GM21576 (cell line): ENCODE results near the gene DNAJC5.
"Not testable (repeated sequence)": the region's sequence is repeated elsewhere in the genome, so short reads cannot be mapped to it uniquely, and the experiment has no call there.

ENCODE experiments used
- ATAC-seq: cut with Tn5 transposase; IDR thresholded peaks from one replicate; pipeline ENCODE4 v1.9.1; 2021; ENCODE audit warnings: mild to moderate bottlenecking, moderate library complexity; ENCODE audit not compliant: unreplicated experiment

Gene DNAJC5

DNA sequence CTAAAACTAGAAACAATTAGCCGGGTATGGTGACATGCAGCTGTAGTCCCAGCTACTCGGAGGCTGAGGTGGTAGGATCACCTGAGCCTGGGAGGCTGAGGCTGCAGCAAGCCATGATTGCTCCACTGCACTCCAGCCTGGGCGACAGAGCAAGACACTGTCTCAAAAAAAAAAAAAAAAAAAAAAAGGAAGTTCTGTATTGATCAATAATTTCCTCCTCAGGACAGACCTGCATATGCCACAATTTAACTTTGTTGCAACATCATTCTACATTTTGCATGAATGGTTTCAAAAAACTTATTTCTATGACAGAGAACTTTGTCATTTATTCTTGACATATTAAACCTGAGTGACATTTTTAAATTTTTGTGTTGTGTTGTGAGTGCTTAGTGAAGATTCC is 5.5 kb downstream of the DNAJC5 start:
- ATAC-seq: no peak

DNA sequence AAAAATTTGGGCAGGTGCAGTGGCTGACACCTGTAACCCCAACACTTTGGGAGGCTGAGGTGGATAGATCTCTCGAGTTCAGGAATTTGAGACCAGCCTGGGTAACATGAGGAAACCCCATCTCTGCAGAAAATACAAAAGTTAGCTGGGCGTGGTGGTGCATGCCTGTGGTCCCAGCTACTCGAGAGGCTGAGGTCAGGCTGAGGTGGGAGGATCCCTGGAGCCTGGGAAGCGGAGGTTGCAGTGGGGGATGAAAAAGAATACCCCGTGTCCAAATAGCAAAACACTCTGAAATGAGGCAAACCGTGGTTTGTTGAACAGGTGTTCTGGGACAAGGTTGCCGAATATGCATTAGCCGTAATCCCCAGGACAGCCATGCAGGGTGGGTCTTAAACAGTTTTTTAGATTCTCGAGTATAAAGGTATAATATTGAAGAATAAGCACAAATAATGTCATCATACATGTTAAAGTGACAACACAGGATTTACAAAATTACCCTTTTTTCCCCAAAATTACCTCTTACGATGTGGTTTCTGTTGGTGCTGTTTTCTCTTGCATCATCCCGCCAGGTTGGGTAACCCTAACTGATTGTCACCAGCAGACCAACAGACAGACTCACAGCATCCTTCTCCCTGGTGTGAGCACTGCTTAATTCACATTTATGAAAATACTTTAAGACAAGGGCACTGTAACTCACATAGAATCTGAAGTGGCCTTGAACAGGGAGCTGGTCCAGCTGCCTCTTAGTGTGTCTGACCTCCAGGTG is 9.1 kb downstream of the DNAJC5 start:
- ATAC-seq: no peak

DNA sequence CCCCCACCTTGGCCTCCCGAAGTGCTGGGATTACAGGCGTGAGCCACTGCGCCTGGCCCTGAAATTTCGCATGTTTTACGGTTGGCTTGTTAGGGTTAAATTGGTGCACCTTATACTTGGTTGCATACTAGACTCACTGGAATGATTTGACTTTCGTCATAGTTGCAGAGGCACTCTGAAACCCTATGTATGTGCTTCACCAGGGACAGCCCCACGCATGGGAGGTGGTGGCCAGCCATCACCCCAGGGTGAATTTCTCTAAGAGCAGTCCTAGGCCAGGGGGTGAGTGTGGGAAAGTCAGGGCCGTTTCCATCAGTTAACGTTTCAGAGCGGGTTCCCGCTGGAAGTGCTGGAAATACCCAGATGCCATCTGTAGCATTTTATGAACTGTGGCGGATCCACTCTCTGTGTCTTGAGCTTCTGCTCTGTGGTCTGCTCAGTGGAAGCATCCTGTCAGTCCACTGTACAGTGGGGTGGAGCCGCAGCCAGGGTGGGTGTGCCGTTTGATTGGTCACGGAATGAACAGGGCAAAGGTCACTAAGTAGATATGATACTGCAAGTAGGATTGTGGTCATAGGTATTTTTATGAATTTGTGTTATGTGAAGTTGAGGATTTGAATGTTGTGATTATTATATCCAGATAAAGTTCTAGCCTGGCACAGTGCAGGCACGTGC is 13.2 kb downstream of the DNAJC5 start:
- ATAC-seq: no peak

DNA sequence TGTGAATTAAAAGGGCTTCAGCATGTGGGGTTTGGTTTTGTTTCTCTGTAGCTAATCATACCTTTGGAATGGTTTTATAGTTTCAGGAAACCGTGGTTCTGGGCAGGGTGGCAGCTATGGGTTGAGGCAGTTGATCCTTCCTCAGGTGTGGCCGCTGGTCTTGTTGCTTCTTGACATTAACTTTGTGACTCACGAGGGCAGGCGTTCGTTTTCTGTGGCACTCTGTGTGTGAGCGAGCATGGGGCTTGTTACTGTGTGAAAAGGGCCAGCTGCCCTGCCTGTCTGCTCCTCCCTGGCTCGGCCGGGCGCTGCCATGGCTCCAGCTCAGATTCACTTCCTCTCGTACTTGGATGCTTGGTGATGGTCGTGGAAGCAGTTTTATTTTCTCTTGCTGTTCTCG is 16.2 kb downstream of the DNAJC5 start:
- no peak for ATAC-seq

DNA sequence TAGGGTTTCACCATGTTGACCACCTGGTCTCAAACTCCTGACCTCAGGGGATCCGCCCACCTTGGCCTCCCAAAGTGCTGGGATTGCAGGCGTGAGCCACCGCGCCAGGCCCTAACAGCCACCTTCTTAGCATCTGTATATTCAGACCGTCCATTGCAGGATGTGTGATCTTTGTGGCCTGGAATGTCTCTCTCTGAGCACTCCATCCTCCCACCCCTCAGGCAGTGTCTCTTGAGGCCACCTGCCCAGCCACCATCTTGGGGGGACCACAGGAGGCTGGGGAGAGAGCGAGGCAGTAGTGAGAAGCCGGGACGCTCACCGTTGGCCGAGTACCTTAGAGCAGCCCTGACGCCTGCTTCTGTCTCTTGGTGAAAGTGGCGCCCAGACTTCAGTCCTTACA is 18.8 kb downstream of the DNAJC5 start:
- ATAC-seq: no peak

DNA sequence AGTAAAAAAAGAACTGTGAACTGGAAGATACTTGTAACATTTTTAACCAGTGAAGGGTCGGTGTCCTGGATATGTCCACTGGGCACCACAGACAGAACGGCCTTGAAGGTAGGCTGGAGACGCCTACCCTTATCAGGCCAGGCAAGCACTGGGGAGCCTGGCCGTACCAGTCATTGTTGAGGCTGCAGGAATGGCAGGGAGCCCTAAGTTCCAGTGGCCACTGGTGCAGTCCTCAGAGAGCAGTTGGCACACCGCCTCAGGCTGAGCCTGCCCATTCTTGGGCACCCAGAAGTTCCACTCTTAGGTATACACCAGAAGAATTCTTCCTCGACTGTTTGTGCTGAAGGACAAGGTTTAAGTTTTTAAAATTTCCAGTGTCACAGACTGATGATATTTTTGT is 20.5 kb downstream of the DNAJC5 start:
- ATAC-seq: no peak

DNA sequence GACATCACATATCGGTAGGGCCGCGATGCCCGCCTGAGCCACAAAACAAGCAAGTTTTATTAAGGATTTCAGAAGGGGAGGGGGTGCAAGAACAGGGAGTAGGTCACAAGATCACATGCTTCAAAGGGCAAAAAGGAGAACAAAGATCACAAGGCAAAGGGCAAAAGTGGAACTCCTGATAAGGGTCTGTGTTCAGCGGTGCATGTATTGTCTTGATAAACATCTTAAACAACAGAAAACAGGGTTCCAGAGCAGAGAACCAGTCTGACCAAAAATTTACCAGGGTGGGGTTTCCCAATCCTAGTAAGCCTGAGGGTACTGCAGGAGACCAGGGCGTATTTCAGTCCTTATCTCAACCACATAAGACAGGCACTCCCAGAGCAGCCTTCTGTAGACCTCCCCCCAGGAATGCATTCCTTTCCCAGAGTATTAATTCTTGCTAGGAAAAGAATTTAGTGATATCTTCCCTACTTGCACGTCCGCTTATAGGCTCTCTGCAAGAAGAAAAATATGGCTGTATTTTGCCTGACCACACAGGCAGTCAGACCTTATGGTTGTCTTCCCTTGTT is 21.5 kb downstream of the DNAJC5 start:
- not testable (repeated sequence) for ATAC-seq

DNA sequence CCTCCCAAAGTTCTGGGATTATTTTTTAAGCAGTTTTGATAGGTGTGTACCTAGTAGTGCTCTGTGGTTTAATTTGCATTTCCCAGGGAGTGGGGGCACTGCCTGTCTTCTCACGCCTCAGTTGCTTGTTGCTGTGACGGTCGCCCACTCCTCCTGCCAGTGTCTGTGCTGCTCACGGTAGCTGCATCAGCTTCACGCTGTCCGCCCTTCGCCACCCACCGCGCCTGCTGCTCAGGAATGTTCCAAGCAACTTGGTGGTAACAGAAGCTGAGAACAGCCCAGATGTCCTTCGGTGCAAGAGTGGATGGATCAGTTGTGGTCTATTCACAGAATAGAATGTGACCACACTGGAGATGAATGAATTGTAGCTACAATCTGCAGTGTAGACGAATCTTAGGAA is 22.9 kb downstream of the DNAJC5 start:
- no peak for ATAC-seq

DNA sequence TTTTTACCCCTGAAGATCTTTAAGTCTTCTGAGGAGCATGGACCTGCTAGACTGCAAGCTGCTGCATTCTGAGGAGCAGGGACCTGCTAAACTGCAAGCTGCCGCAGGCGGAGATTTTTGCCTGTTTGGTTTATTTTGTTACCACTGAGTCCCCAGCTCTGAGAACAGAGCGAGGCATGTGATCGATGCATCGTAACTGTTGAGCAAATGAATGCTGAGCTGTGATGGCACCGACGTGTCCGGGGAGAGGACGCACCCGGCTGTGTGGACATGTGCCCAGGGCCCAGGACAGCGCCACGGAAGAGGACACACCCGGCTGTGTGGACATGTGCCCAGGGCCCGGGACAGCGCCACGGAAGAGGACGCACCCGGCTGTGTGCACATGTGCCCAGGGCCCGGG is 24.2 kb downstream of the DNAJC5 start:
- no peak for ATAC-seq

DNA sequence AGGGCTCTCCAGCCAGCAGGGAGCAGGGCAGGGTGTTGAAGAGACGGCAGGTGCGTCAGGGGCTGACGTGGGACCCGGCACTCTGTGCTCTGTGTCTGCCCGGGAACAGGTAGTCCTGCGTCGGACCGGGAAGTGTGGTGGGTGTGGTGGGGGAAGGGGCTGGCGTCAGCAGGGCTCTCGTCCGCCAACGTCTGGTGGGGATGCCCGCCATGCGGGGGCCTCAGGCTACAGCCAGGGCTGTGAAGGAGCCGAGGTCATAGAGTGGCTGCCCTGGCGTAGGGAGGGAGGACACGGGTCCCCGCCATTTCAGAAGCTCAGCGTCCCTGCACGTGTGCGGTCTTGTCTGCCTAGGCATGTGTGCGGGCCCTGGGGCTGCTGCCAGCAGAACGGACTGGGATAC is 25.3 kb downstream of the DNAJC5 start:
- ATAC-seq: no peak

DNA sequence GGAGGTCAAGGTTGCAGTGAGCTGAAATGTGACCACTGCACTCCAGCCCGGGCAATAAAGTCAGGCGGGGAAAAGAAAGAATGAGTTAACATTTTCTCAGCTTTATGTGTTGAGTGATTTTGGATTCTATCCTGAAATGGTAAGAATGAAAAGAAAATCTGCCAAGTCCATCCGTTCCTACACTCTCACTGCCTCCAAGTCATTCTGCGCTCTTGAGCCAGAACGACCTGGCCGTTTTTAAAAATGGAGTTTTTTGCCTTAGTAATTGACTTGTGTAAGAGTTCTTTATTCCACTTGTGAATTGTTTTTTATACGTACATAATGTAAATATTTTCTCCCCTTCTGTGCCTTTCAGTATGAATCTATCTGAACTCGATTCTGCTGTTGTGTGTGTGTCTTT is 28.7 kb downstream of the DNAJC5 start:
- no peak for ATAC-seq

DNA sequence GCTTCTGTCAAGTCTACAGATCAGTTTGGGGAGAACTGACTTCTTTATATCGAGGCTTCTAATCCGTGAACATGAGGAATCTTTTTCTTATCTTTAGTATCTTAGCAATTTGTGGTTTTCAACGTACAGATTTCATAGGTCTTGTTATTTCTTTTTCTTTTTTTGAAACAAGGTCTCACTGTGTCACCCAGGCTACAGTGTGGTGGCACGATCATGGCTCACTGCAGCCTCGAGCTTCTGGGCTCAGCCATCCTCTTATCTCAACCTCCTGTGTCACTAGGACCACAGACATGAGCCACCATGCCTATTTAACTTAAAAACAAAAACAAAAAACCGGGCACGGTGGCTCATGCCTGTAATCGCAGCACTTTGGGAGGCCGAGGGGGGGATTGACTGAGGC is 29.3 kb downstream of the DNAJC5 start:
- no peak for ATAC-seq

DNA sequence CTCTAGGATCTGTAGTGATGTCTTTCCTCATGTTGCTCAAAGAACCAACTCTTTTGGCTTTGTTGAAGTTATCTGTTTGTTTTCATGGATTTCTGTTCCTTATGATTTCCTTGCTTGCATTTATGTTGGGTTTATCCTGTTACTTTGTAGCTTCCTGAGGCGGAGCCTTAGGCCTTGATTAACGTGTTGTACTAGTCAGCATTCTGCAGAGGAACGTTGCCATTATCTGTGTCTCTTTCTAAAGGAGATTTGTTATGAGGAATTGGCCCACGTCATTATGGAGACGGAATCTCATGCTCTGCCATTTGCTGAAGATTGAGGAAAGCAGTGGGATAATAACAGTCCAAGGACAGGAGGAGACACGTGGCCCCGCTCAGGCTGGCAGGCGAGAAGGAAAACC is 31.4 kb downstream of the DNAJC5 start:
- ATAC-seq: no peak

DNA sequence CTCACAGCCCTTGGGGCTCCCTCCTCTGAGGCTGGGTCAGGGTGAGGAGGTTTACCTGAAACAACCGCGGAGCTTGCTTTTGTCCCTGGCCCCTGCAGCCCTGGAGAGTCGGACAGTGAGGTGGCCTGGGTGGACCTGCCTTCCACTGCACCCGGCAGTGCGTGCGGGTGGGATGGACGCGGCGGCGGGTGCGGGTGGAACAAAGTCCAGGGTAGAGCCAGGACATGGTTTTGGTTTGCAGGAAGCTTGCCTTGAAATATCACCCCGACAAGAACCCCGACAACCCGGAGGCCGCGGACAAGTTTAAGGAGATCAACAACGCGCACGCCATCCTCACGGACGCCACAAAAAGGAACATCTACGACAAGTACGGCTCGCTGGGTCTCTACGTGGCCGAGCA is 34.1 kb downstream of the DNAJC5 start:
- ATAC-seq: no peak

DNA sequence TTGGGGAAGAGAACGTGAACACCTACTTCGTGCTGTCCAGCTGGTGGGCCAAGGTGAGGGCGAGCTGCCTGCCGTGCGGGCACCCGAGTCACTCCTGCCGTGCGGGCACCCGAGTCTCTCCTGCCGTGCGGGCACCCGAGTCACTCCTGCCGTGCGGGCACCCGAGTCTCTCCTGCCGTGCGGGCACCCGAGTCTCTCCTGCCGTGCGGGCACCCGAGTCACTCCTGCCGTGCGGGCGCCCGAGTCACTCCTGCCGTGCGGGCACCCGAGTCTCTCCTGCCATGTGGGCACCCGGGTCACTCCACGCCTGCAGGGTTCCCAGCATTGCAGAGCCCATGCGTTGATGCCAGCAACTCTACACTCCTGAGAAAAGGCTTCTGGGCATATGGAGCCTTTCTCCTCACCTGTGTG is 34.6 kb downstream of the DNAJC5 start:
- not testable (repeated sequence) for ATAC-seq

DNA sequence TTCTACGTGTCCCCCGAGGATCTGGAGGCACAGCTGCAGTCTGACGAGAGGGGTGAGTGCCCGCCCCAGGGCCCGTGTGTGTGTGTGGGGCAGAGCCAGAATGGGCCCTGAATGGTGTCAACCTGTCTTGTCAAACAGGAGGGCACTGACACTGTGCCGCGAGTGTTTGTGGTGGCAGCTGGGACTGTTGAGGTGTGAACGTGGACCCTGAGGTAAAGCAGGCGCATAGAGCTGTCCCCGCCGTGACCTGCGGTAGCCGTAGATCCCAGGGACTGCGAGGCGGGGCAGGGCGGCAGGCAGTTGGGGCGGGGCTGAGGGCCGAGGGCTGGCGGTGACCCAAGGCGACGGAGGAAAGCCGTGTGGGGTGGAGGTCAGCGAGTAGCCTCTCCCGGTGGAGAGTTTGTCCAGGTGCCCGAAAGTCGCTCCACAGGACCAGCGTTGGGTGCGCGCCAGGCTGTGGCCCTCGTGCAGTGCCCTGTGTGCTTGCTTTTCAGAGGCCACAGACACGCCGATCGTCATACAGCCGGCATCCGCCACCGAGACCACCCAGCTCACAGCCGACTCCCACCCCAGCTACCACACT is 36.1 kb downstream of the DNAJC5 start:
- no peak for ATAC-seq

DNA sequence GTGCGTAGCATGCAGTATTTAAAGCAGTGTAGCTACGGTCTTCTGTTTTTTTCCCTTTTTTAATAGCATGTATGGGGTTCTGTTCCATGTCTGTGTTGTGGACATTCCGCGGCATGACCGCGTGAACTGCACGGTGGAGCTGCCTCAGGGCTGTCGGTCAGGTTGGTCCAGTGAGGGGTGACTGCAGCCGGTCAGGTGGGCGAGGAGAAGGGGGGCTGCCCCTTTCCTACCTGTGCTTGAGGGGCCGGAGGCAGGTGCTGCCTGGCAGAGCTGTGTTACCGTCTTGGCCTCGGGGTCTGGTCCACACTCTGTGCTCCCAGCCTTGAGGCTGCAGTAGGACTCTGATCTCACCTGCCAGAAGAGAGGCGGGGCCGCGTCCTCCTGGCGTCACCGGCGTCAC is 36.8 kb downstream of the DNAJC5 start:
- ATAC-seq: no peak

DNA sequence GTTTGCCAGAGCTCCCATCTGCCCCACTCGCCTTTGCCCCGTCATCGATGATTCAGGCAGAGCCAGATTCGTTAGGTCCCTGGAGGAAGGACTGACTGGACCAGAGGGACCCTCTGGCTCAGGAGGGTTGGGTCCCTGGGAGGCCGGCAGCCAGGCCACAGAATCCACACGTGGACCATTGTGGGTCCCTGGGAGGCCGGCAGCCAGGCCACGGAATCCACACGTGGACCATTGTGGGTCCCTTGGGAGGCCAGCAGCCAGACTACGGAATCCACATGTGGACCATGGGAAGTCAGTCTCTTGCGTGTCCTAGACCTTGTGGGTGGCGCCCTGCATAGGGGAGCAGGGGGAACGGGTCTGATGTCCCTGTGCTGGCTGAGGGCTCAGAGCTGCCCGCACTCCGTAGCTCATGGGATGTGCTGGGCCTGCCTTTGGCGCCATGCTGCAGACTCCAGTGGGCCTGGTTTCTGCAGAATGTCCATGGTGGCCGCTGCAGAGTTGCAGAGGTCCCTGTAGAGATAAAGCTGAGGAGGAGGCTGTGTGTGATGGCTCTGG is 37.8 kb downstream of the DNAJC5 start:
- no peak for ATAC-seq

DNA sequence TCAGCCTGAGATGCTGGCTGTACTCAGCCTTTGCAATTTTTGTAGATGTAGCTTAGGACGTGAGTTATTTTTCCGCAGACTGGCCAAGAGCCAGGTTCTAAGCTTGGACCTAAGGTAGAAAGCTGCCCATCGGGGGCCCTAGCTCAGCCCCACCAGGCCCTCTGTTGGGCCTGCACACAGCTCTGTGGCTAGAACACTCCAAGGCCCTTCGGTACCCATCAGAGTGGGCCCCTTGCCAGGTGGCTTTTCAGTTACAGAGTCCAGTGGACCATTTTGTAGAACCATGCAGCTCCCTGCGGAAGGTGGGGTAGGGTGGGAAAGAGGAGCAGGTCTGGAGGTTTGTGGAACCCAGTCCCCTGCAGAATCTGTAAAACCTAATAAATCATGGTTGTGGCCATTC is 38.7 kb downstream of the DNAJC5 start:
- no peak for ATAC-seq

DNA sequence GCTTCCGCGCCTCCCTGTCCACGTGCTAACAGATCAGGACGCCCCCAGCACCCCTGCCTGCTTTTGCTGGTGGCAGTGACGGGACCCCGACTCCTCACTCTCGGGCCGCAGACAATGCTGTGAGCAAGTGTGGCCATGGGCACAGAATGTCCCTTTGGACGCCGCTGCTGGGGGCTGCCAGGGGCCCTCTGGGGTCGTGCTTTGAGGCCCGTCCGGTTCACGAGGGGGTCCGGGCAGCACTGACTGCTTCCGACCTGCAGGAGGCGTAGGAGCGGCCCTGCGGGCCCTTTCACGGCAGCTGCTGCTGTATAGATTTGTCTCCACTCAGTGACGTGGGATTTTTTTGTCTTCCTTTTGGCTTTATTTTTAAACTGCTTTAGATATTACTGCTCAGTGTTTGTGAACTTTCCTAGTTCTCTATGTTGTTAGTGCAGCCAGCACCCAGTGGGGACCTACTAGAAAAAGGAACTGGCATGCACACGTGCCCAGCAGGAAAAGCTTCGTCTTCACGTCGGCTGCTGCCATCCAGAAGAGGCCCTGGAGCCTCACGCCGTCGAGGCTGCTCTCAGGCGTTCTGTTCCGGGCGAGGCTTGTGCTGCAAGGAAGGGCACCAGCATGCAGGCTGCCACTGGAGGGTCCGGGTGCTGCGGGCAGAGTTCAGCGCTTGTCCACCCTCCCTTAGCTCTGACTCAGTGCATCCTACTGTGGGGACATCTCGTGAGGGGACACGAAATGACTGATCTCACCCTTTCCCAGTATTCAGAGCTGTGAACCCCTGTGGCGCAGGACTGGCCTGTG is 39.5 kb downstream of the DNAJC5 start:
- ATAC-seq: no peak

DNA sequence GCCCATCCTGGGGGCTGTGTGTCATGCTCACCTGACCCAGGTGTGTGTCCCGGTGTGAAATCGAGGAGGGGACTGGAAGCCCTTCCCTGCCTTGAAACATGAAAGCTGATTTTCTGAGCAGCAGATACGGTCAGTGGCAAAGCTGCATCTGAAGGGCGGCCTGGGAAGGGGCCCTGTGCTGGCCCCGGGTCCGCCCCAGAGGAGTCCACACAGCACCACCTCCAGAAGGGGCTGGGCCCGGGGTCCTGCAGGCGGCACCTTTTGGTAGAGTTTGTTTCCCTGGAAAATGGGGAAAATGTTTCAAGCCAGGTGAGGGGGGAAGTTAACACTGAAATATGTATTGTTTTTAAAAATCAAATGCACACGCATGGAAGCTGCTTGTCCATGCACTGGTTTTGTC is 40.5 kb downstream of the DNAJC5 start:
- no peak for ATAC-seq
